SK-N-MC (cell line): Measurements from ENCODE around the gene PRM1.

Experiments
- EZH2 ChIP-seq: fragments of 200-600 bp; sonication (generic); IDR thresholded peaks from one replicate; pipeline ENCODE4 v1.6.1; 2017; ENCODE audit warnings: antibody characterized with exemption
- POLR2AphosphoS5 ChIP-seq: IDR thresholded peaks from 2 replicates; pipeline ENCODE4 v1.6.1; 2012; ENCODE audit warnings: mild to moderate bottlenecking, low read depth, low read length, borderline replicate concordance

GRCh38 chr16:11274964-11275363 lies 6.2 kb downstream of the PRM1 start:
- no peak for TF ChIP-seq POLR2AphosphoS5
- TF ChIP-seq EZH2: no peak
